Coronary artery (tissue), 2 donors: Measurements from ENCODE around the gene COL6A6.
A peak's percentile ranks its signal among the peaks of the same experiment; 100 is the strongest.

Source experiments
- DNase-seq: peaks from one replicate; pipeline ENCODE4 v3.0.0-alpha.2; 2017; ENCODE audit warnings: low spot score
- H3K27ac ChIP-seq, 2 donors: fragments of 200-600 bp; sonication (generic); one replicate each; pipeline ENCODE4 v1.5.1; 2016 to 2019
- H3K4me3 ChIP-seq: fragments of 200-600 bp; sonication (generic); 2 replicates; pipeline ENCODE4 v1.5.1; 2016; ENCODE audit warnings: mild to moderate bottlenecking, moderate library complexity
- CTCF ChIP-seq: fragments of 200-600 bp; sonication (generic); IDR thresholded peaks from one replicate; pipeline ENCODE4 v1.5.1; 2019; ENCODE audit warnings: antibody characterized with exemption

COL6A6 gene

GRCh38 chr3:130514681-130515080 is 2.3 kb upstream of the COL6A6 start:
- no peak for TF ChIP-seq CTCF
- DNase-seq = no peak
- H3K4me3 ChIP-seq = no peak overlapping the region
- H3K27ac ChIP-seq = no peak overlapping the region

GRCh38 chr3:130515755-130516154 is 1.2 kb upstream of the COL6A6 start:
- Histone ChIP-seq H3K27ac (no peak overlapping the region), H3K4me3 (no peak overlapping the region)
- DNase-seq = no peak
- TF ChIP-seq CTCF = no peak

GRCh38 chr3:130517602-130518001 is 625 bp downstream of the COL6A6 start:
- TF ChIP-seq CTCF = no peak
- DNase-seq = no peak
- no peak overlapping the region for H3K27ac ChIP-seq
- H3K4me3 ChIP-seq = peak overlapping the region; percentile 58

GRCh38 chr3:130519754-130520153 is 2.8 kb downstream of the COL6A6 start:
- TF ChIP-seq CTCF = no peak
- no peak overlapping the region for H3K27ac ChIP-seq
- H3K4me3 ChIP-seq = no peak overlapping the region
- no peak for DNase-seq

- Histone ChIP-seq H3K27ac (no peak overlapping the region), H3K4me3 (no peak overlapping the region)
- no peak for TF ChIP-seq CTCF
- DNase-seq = no peak
Observed at GRCh38 chr3:130522399-130522798, 5.4 kb downstream of the COL6A6 start.

- H3K27ac ChIP-seq = no peak overlapping the region
Observed at GRCh38 chr3:130527426-130527825, 10.4 kb downstream of the COL6A6 start.

GRCh38 chr3:130528120-130528519 is 11.1 kb downstream of the COL6A6 start:
- no peak for TF ChIP-seq CTCF
- DNase-seq = no peak
- Histone ChIP-seq H3K27ac (no peak overlapping the region), H3K4me3 (no peak overlapping the region)

More at GRCh38 chr3:130527426-130527825, 10.4 kb downstream of the COL6A6 start:
- TF ChIP-seq CTCF = no peak
- DNase-seq = no peak
- H3K4me3 ChIP-seq = no peak overlapping the region
